HG03060 (cell line): ENCODE data around the gene NFU1.

Experiments
- ATAC-seq: cut with Tn5 transposase; IDR thresholded peaks from one replicate; pipeline ENCODE4 v1.9.1; 2021; ENCODE audit warnings: low read depth, moderate number of reproducible peaks; ENCODE audit not compliant: unreplicated experiment

NFU1 gene

GRCh38 chr2:69389271-69389670, 48.0 kb downstream of the NFU1 start:
- ATAC-seq: no peak

- no peak for ATAC-seq
Observed at GRCh38 chr2:69387770-69388481, 49.3 kb downstream of the NFU1 start.

- peak; percentile 61 for ATAC-seq
Observed at GRCh38 chr2:69386789-69387734, 50.2 kb downstream of the NFU1 start, which contains the start of gene GFPT1. Gene GFPT1, minus strand, starts transcription at chr2:69387227. Its CDS starts 156 bp downstream, at chr2:69387071.

- ATAC-seq: no peak
Observed at GRCh38 chr2:69386360-69386759, 50.9 kb downstream of the NFU1 start.

GRCh38 chr2:69385443-69386151, 51.6 kb downstream of the NFU1 start:
- no peak for ATAC-seq

GRCh38 chr2:69384618-69385081, 52.6 kb downstream of the NFU1 start:
- no peak for ATAC-seq

GRCh38 chr2:69383176-69383812, 53.9 kb downstream of the NFU1 start:
- no peak for ATAC-seq

GRCh38 chr2:69382547-69382946, 54.7 kb downstream of the NFU1 start:
- no peak for ATAC-seq

GRCh38 chr2:69381337-69381737, 55.9 kb downstream of the NFU1 start:
- ATAC-seq: no peak

- no peak for ATAC-seq
Observed at GRCh38 chr2:69380072-69380917, 56.9 kb downstream of the NFU1 start.

- ATAC-seq: no peak
Observed at GRCh38 chr2:69376403-69376802, 60.8 kb downstream of the NFU1 start.

GRCh38 chr2:69375494-69376353, 61.5 kb downstream of the NFU1 start:
- ATAC-seq: no peak

GRCh38 chr2:69372767-69373166, 64.5 kb downstream of the NFU1 start:
- no peak for ATAC-seq

- no peak for ATAC-seq
Observed at GRCh38 chr2:69369802-69370201, 67.4 kb downstream of the NFU1 start.

- no peak for ATAC-seq
Observed at GRCh38 chr2:69368588-69368987, 68.6 kb downstream of the NFU1 start.

GRCh38 chr2:69359371-69359770, 77.9 kb downstream of the NFU1 start:
- ATAC-seq: no peak

GRCh38 chr2:69358914-69359313, 78.3 kb downstream of the NFU1 start:
- ATAC-seq: no peak

- ATAC-seq: no peak
Observed at GRCh38 chr2:69356471-69356870, 80.8 kb downstream of the NFU1 start.
